WTC11 (cell line): ENCODE measurements around the gene SPOCK1. TPM values are rescaled to one million over a fixed set of nuclear protein-coding genes. Genes with fewer than 3 reads are reported as not detected.

ENCODE experiments used
- ATAC-seq: fragments of 200-7000 bp; cut with Tn5 transposase; 2 replicates; pipeline ENCODE4 v1.10.0; 2021; ENCODE audit warnings: mild to moderate bottlenecking, moderate library complexity
- CTCF ChIA-PET: fragments of 300-600 bp; sonication (Branson Sonifier 250); formaldehyde crosslinking; loops from one replicate; lab custom pipeline; 2021; ENCODE audit warnings: antibody characterized with exemption; lab: Charles Lee
- POLR2A ChIA-PET: fragments of 350-600 bp; sonication (Branson Sonifier 250); formaldehyde crosslinking; loops from one replicate; lab custom pipeline; 2021; ENCODE audit warnings: antibody characterized with exemption; lab: Charles Lee
- DNase-seq: peaks from one replicate; pipeline ENCODE4 v3.0.0; 2021; ENCODE audit warnings: low spot score
- H3K27ac Mint-ChIP-seq: 2 replicates; pipeline ENCODE4 v1.8.0; 2021; ENCODE audit warnings: mixed read lengths
- H3K27me3 Mint-ChIP-seq: 2 replicates; pipeline ENCODE4 v1.8.0; 2021; ENCODE audit warnings: low read depth, mild to moderate bottlenecking, moderate library complexity, mixed read lengths
- H3K36me3 Mint-ChIP-seq: 2 replicates; pipeline ENCODE4 v1.8.0; 2021; ENCODE audit warnings: mixed read lengths
- H3K4me1 Mint-ChIP-seq: 2 replicates; pipeline ENCODE4 v1.8.0; 2022; ENCODE audit warnings: mixed read lengths
- H3K4me3 Mint-ChIP-seq: 2 replicates; pipeline ENCODE4 v1.8.0; 2021; ENCODE audit warnings: mild to moderate bottlenecking, moderate library complexity, mixed read lengths
- H3K9me3 Mint-ChIP-seq: 2 replicates; pipeline ENCODE4 v1.8.0; 2021; ENCODE audit warnings: mixed read lengths
- AFF4 ChIP-seq: sonication (generic); formaldehyde crosslinking; IDR thresholded peaks from 2 replicates; pipeline ENCODE4 v1.8.1; 2023; ENCODE audit warnings: mild to moderate bottlenecking, missing genetic modification reagents, borderline replicate concordance
- CREM ChIP-seq: sonication (generic); formaldehyde crosslinking; IDR thresholded peaks from 2 replicates; pipeline ENCODE4 v1.8.1; 2022; ENCODE audit warnings: mild to moderate bottlenecking, missing genetic modification reagents, moderate library complexity
- E2F1 ChIP-seq: sonication (generic); formaldehyde crosslinking; IDR thresholded peaks from 2 replicates; pipeline ENCODE4 v1.8.0; 2022; ENCODE audit warnings: mild to moderate bottlenecking, missing genetic modification reagents
- EMX1 ChIP-seq: fragments of 250-450 bp; sonication (Bioruptor Pico); IDR thresholded peaks from 2 replicates; pipeline ENCODE4 v1.8.0; 2021; ENCODE audit warnings: mild to moderate bottlenecking
- ETV6 ChIP-seq: sonication (generic); formaldehyde crosslinking; IDR thresholded peaks from 2 replicates; pipeline ENCODE4 v1.8.1; 2022; ENCODE audit warnings: mild to moderate bottlenecking, missing genetic modification reagents
- JAZF1 ChIP-seq: fragments of 250-450 bp; sonication (Bioruptor Pico); IDR thresholded peaks from 2 replicates; pipeline ENCODE4 v1.9.0; 2021; ENCODE audit warnings: moderate library complexity, mild to moderate bottlenecking, inconsistent platforms
- NR2C2 ChIP-seq: sonication (generic); formaldehyde crosslinking; IDR thresholded peaks from 2 replicates; pipeline ENCODE4 v1.8.0; 2022; ENCODE audit warnings: mild to moderate bottlenecking, missing genetic modification reagents
- SMAD4 ChIP-seq: sonication (generic); formaldehyde crosslinking; IDR thresholded peaks from 2 replicates; pipeline ENCODE4 v1.8.0; 2022; ENCODE audit warnings: mild to moderate bottlenecking, missing genetic modification reagents
- SOX15 ChIP-seq: fragments of 250-450 bp; sonication (Bioruptor Pico); IDR thresholded peaks from 2 replicates; pipeline ENCODE4 v1.9.0; 2021; ENCODE audit warnings: mild to moderate bottlenecking
- ZBTB21 ChIP-seq: sonication (generic); formaldehyde crosslinking; IDR thresholded peaks from 2 replicates; pipeline ENCODE4 v1.8.1; 2023; ENCODE audit warnings: mild to moderate bottlenecking, missing genetic modification reagents, borderline replicate concordance
- ZNF219 ChIP-seq: sonication (generic); formaldehyde crosslinking; IDR thresholded peaks from 2 replicates; pipeline ENCODE4 v1.8.0; 2023; ENCODE audit warnings: missing genetic modification reagents, mild to moderate bottlenecking, borderline replicate concordance
- ZNF263 ChIP-seq: sonication (generic); formaldehyde crosslinking; IDR thresholded peaks from 2 replicates; pipeline ENCODE4 v1.8.1; 2022; ENCODE audit warnings: low read depth, mild to moderate bottlenecking, moderate library complexity, missing genetic modification reagents
- ZNF532 ChIP-seq: fragments of 250-450 bp; sonication (Bioruptor Pico); IDR thresholded peaks from 2 replicates; pipeline ENCODE4 v1.9.0; 2021; ENCODE audit warnings: mild to moderate bottlenecking, borderline replicate concordance
- total RNA-seq: library from RNA; stranded (reverse); gene quantifications from 3 replicates; pipeline ENCODE4 v1.2.3, GENCODE V29; 2021

The SPOCK1 gene
- total RNA-seq, 1 experiment from 2014 or later, result 15.2 TPM

GRCh38 chr5:137328991-137329390, 170.1 kb downstream of the SPOCK1 start:
- Mint-ChIP-seq H3K4me1 (peaks cover 8% of the 10 kb centered on the region), H3K4me3 (no peak overlapping the region), H3K27ac (no peak overlapping the region), H3K36me3 (no peaks in the 10 kb centered on the region), H3K27me3 (no peaks in the 10 kb centered on the region), H3K9me3 (no peaks in the 10 kb centered on the region)
- ChIA-PET POLR2A (no interaction called here), CTCF (interaction anchor here (2.9 to 3.6 kb wide), 2 partner anchors 9 to 16 kb away, joined by 13 to 34 read pairs; no protein-coding TSS in a partner anchor)
- no peak for DNase-seq
- TF ChIP-seq JAZF1 (CRISPR knock-in tag) (no peak), EMX1 (CRISPR knock-in tag) (no peak), ZBTB21 (CRISPR knock-in tag) (no peak), ZNF219 (CRISPR knock-in tag) (no peak), SOX15 (CRISPR knock-in tag) (no peak)
- ATAC-seq, result no peak

- DNase-seq, result no peak
Measured at GRCh38 chr5:137328463-137328862, 170.7 kb downstream of the SPOCK1 start.

More at GRCh38 chr5:137328463-137328862, 170.7 kb downstream of the SPOCK1 start:
- TF ChIP-seq ZNF532 (CRISPR knock-in tag) (no peak), SMAD4 (CRISPR knock-in tag) (no peak), SOX15 (CRISPR knock-in tag) (no peak), ZNF263 (CRISPR knock-in tag) (no peak), NR2C2 (CRISPR knock-in tag) (no peak), CREM (CRISPR knock-in tag) (no peak), ETV6 (CRISPR knock-in tag) (no peak), E2F1 (CRISPR knock-in tag) (no peak), AFF4 (no peak)
- Mint-ChIP-seq H3K36me3 (no peaks in the 10 kb centered on the region), H3K27me3 (no peaks in the 10 kb centered on the region), H3K4me1 (peaks cover 8% of the 10 kb centered on the region), H3K9me3 (no peaks in the 10 kb centered on the region), H3K4me3 (no peak overlapping the region), H3K27ac (no peak overlapping the region)
- no peak for ATAC-seq
- POLR2A ChIA-PET, result no interaction called here
- CTCF ChIA-PET, result interaction anchor here (1.5 to 3.6 kb wide), 3 partner anchors 8 to 16 kb away, joined by 4 to 34 read pairs (median 13); no protein-coding TSS in a partner anchor
